Measurements from ENCODE around the gene LDLRAP1.

DNA sequence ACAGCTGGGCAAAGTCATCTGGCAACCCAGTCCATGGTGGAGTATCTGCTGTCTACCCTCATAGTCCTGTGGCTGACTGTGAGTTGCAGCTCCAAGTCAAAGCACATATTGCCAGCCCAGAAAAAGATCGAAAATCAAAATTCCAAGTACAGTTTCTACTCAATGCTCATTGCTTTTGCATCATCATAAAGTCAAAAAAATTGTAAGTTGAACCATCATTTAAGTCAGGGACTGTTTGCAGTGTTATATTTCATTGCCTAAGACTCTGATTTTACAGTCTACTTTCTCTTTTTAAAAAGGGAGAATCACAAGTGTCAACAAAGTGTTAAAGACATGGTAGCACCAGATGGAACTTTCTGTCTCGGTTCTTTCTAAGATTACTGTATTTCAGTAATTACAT is 50.5 kb downstream of the LDLRAP1 start:
- TF ChIP-seq, protein P1, sequence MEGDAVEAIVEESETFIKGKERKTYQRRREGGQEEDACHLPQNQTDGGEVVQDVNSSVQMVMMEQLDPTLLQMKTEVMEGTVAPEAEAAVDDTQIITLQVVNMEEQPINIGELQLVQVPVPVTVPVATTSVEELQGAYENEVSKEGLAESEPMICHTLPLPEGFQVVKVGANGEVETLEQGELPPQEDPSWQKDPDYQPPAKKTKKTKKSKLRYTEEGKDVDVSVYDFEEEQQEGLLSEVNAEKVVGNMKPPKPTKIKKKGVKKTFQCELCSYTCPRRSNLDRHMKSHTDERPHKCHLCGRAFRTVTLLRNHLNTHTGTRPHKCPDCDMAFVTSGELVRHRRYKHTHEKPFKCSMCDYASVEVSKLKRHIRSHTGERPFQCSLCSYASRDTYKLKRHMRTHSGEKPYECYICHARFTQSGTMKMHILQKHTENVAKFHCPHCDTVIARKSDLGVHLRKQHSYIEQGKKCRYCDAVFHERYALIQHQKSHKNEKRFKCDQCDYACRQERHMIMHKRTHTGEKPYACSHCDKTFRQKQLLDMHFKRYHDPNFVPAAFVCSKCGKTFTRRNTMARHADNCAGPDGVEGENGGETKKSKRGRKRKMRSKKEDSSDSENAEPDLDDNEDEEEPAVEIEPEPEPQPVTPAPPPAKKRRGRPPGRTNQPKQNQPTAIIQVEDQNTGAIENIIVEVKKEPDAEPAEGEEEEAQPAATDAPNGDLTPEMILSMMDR (conservative IDR thresholded peaks at IDR 0.05; ENCODE audit: low read length), result no peak
- no peak for TF ChIP-seq EZH2phosphoT487 (IDR thresholded peaks at IDR 0.05; ENCODE audit: borderline replicate concordance)
